Measurements from ENCODE around the gene CRIM1. TPM values are rescaled to one million over a fixed set of nuclear protein-coding genes. Genes with fewer than 3 reads are reported as not detected.
"Not testable (repeated sequence)": the region's sequence is repeated elsewhere in the genome, so short reads cannot be mapped to it uniquely, and the experiment has no call there.

CRIM1 gene, protein sequence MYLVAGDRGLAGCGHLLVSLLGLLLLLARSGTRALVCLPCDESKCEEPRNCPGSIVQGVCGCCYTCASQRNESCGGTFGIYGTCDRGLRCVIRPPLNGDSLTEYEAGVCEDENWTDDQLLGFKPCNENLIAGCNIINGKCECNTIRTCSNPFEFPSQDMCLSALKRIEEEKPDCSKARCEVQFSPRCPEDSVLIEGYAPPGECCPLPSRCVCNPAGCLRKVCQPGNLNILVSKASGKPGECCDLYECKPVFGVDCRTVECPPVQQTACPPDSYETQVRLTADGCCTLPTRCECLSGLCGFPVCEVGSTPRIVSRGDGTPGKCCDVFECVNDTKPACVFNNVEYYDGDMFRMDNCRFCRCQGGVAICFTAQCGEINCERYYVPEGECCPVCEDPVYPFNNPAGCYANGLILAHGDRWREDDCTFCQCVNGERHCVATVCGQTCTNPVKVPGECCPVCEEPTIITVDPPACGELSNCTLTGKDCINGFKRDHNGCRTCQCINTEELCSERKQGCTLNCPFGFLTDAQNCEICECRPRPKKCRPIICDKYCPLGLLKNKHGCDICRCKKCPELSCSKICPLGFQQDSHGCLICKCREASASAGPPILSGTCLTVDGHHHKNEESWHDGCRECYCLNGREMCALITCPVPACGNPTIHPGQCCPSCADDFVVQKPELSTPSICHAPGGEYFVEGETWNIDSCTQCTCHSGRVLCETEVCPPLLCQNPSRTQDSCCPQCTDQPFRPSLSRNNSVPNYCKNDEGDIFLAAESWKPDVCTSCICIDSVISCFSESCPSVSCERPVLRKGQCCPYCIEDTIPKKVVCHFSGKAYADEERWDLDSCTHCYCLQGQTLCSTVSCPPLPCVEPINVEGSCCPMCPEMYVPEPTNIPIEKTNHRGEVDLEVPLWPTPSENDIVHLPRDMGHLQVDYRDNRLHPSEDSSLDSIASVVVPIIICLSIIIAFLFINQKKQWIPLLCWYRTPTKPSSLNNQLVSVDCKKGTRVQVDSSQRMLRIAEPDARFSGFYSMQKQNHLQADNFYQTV
- 10 to 100 TPM; 12.5 to 66.3 (median 41.4) TPM for total RNA-seq
- polyA plus RNA-seq = 10 to 100 TPM in 2 of 3 donors, 1 to 10 TPM in 1; 7.6 to 12.4 (median 10.8) TPM
- long read RNA-seq, donor 1 = 0 reads
- long read RNA-seq, donor 2, partial matches to known transcripts = 15 of 15 reads
- long read RNA-seq, donor 2, other reads (novel, unspliced or antisense) = 0 of 15 reads
- long read RNA-seq, donor 3, full-length matches to known transcripts = 1 of 1 reads
- long read RNA-seq, donor 3, partial matches to known transcripts = 0 of 1 reads
- long read RNA-seq, donor 3, other reads (novel, unspliced or antisense) = 0 of 1 reads
- long read RNA-seq, donor 4, partial matches to known transcripts = 1 of 5 reads
- long read RNA-seq, donor 4, other reads (novel, unspliced or antisense) = 4 of 5 reads
- long read RNA-seq, donor 5, full-length matches to known transcripts = 6 of 23 reads
- long read RNA-seq, donor 5, partial matches to known transcripts = 9 of 23 reads
- long read RNA-seq, donor 5, other reads (novel, unspliced or antisense) = 8 of 23 reads
- long read RNA-seq, donor 6, partial matches to known transcripts = 0 of 6 reads
- long read RNA-seq, donor 6, other reads (novel, unspliced or antisense) = 6 of 6 reads
- long read RNA-seq, donor 7 = 0 reads
- long read RNA-seq, donor 8 = 0 reads
- long read RNA-seq, donor 9 = 0 reads
- long read RNA-seq, donor 10 = 0 reads

GRCh38 chr2:36355151-36355889, at the start of gene CRIM1:
CRIM1 (plus strand) TSS chr2:36355778; CDS start chr2:36356293, 515 bp downstream.
- TF ChIP-seq POLR2A (IDR thresholded peaks at IDR 0.05) = peak; percentile 81 to 97
- TF ChIP-seq, protein P1, sequence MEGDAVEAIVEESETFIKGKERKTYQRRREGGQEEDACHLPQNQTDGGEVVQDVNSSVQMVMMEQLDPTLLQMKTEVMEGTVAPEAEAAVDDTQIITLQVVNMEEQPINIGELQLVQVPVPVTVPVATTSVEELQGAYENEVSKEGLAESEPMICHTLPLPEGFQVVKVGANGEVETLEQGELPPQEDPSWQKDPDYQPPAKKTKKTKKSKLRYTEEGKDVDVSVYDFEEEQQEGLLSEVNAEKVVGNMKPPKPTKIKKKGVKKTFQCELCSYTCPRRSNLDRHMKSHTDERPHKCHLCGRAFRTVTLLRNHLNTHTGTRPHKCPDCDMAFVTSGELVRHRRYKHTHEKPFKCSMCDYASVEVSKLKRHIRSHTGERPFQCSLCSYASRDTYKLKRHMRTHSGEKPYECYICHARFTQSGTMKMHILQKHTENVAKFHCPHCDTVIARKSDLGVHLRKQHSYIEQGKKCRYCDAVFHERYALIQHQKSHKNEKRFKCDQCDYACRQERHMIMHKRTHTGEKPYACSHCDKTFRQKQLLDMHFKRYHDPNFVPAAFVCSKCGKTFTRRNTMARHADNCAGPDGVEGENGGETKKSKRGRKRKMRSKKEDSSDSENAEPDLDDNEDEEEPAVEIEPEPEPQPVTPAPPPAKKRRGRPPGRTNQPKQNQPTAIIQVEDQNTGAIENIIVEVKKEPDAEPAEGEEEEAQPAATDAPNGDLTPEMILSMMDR (IDR thresholded peaks at IDR 0.05) = no peak
- peak within 1 kb of the TSS; percentile 25 to 83 (median 56) for H3K4me3 ChIP-seq
- peak within 1 kb of the TSS; percentile 25 to 94 (median 80) for H3K27ac ChIP-seq
- H3K36me3 ChIP-seq (replicated peaks in 1 of 2) = no peaks in the 10 kb centered on the region
- H3K9me3 ChIP-seq (replicated peaks in 1 of 3) = no peaks in the 10 kb centered on the region
- no peaks in the 10 kb centered on the region for H3K27me3 ChIP-seq
- intact Hi-C loops (cut with DNase I) = loop anchor here (5.0 to 10.0 kb wide), 3 partner anchors 99 to 152 kb away; no protein-coding TSS in a partner anchor
- peak; percentile 88 to 94 (median 91) for DNase-seq
- WGBS, 4 donors = 0 to 2% (median 1%) methylated on average over 14 to 79 of the region's 82 CpGs
- peaks cover 3 to 23% of the 10 kb centered on the region in 2 donors for H3K4me1 ChIP-seq (replicated peaks in 1 of 2)

- intact Hi-C loops (cut with DNase I) = no loop called here
Observed at GRCh38 chr2:36307441-36307840, 48.1 kb upstream of the CRIM1 start.

DNA sequence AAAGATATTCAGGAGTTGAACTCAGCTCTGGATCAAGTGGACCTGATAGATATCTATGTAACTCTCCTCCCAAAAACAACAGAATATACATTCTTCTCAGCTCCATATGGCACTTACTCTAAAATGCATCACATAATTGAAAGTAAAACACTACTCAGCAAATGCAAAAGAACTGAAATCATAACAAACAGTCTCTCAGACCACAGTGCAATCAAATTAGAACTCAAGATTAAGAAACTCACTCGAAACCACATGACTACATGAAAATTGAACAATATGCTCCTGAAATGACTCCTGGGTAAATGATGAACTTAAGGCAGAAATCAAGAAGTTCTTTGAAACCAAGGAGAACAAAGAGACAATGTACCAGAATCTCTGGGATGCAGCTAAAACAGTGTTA, 45.1 kb upstream of the CRIM1 start:
- H3K4me1 ChIP-seq (replicated peaks in 1 of 2); H3K27ac ChIP-seq; H3K9me3 ChIP-seq (replicated peaks in 1 of 3); intact Hi-C loops (cut with DNase I); H3K4me3 ChIP-seq; DNase-seq; H3K36me3 ChIP-seq (replicated peaks in 1 of 2); H3K27me3 ChIP-seq: not testable (repeated sequence)
- 29 to 52% (median 42%) methylated on average over 1 of the region's 1 CpG for WGBS, 4 donors

More at GRCh38 chr2:36307441-36307840, 48.1 kb upstream of the CRIM1 start:
- Histone ChIP-seq H3K27ac (no peak overlapping the region), H3K4me1 (replicated peaks in 1 of 2) (no peaks in the 10 kb centered on the region), H3K4me3 (no peak overlapping the region), H3K9me3 (replicated peaks in 1 of 3) (no peaks in the 10 kb centered on the region), H3K36me3 (replicated peaks in 1 of 2) (no peaks in the 10 kb centered on the region), H3K27me3 (no peaks in the 10 kb centered on the region)
- 59 to 76% (median 71%) methylated on average over 3 of the region's 3 CpGs for WGBS, 4 donors
- no peak for DNase-seq
- TF ChIP-seq, protein P1 (IDR thresholded peaks at IDR 0.05) = no peak
- no peak for TF ChIP-seq POLR2A (IDR thresholded peaks at IDR 0.05)
